ENCODE measurements around the gene ANAPC5. TPM values are rescaled to one million over a fixed set of nuclear protein-coding genes. Genes with fewer than 3 reads are reported as not detected.

Gene ANAPC5
- total RNA-seq, 1 donor: 118 TPM

DNA sequence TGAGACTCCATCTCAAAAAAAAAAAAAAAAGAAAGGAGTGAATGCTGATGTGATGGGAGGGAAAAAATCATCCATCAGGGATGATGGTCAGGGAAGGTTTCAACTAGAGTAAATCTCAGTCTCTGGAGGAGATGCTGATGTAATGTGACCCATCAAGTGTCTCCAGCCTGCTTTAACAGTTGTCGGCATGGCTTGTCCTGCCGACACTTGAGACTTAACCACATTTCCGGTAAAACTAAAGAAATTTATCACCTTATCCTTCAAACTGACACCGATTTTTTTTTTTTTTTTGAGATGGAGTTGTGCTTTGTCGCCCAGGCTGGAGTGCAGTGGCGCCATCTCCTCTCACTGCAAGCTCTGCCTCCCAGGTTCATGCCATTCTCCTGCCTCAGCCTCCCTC is 21.5 kb upstream of the ANAPC5 start:
- DNase-seq (ENCODE audit: low read depth in 2 of 3, low spot score in 2 of 3): peak in 1 of 3 donors; percentile 14

DNA sequence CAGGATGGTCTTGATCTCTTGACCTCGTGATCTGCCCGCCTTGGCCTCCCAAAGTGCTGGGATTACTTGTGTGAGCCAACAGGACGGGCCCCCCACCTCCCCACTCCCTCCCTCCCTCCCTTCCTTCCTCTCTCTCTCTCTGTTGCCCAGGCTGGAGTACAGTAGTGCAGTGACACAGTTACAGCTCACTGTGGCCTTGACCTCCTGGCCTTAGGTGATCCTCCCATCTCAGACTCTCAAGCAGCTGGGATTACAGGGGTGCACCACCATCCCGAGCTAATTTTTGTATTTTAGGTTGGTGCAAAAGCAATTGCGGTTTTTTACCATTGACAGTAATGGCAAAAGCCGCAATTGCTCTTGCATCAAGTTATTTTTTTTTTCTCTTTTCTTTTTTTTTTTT is 19.2 kb upstream of the ANAPC5 start:
- DNase-seq (ENCODE audit: low read depth in 2 of 3, low spot score in 2 of 3): no peak

DNA sequence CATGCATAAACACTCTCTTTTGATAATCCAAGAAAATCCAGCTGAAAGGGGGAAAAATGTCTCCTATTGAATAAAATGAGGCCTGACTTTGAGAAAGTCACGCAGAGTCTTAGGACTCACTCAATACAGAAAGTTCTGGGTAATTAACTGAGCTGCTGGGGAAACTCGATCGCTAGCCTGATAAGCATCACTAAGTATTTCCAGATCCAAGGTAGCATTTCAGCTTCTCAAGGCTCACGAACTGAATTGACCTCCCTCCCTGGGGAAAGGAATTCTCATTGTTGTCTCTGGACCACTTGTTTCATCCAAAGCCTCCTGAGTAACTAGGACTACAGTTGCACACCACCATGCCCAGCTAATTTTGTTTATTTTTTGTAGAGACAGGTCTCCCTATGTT is 13.8 kb upstream of the ANAPC5 start:
- DNase-seq (ENCODE audit: low read depth in 2 of 3, low spot score in 2 of 3): no peak

DNA sequence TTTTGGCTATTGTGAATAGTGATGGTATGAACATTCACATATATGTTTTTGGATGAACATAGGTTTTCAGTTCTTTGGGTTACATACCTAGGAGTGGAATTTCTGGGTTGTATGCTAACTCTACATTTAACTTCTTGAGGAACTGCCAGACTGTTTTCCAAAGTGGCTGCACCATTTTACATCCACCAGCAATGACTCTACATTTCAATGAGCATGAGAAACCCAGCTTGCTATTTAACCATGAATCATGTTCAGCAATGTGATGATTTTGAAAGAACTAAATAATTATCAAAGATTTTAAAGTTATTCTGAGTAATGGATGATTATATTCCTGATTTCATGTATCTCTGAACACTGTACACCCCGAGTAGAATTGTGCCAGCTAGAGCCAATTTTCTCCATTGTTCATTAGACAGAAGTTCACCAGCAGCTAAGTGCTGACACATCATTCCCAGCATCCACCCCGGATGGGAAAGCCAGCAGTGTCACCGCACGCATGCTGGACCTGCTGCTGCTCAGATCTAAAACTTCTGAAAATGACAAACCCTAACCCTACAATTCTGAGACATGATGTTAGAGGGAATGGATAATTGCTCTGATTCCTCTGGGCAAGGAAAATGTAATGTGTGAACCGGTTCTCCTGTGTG is 13.3 kb upstream of the ANAPC5 start:
- DNase-seq (ENCODE audit: low read depth in 2 of 3, low spot score in 2 of 3): no peak

DNA sequence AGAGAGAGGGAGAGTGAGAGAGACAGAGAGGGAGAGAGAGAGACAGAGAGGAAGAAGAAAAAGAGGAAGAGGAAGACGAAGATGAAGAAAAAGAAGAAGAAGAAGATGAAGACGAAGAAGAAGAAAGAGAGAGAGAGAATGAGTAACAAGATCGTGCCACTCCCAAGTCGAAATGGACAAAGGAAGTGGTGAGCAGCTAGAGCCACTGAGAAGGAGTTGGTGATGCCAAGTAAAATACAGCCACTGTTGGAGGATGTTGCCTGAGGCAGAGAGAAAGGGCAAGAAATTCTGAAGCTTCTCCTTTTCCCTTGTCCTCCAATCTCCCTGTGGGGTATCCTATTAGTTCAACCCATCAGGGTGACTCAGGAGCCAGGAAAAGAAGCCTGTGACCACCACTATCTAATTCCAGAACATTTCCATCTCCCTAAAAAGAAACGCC is 12.5 kb upstream of the ANAPC5 start:
- no peak for DNase-seq (ENCODE audit: low read depth in 2 of 3, low spot score in 2 of 3)

DNA sequence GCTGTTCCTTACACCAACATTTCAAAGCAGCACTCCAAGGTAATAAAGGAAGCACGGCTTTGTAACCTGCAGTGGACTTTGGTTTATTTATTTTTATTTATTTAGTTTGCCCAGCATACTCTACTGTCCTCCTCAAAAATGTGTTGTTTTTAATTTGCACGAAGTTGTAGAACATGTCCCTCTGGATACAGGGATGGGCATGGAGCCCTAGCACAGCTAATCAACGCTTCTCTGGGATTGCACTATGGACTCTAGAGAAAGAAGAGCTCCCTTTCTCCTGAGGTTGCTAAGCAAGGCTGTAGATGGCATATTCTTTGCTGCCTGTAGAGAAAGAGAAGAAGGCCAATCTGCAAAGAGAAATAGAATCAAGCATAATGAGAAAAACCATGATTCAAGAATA is 5.9 kb upstream of the ANAPC5 start:
- DNase-seq (ENCODE audit: low read depth in 2 of 3, low spot score in 2 of 3): no peak

DNA sequence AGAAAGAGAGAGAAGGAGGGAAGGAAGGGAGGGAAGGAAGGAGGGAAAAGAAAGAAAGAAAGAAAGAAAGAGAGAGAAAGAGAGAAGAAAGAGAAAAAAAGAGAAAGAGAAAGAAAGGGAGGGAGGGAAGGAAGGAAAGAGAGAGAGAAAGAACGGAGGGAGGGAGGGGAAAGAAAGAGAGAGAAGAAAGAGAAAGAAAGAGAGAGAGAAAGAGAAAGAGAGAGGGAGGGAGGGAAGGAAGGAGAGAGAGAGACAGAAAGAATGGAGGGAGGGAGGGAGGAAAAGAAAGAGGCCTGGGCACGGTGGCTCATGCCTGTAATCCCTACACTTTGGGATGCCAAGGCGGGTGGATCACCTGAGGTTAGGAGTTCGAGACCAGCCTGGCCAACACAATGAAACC is 5.1 kb upstream of the ANAPC5 start:
- DNase-seq (ENCODE audit: low read depth in 2 of 3, low spot score in 2 of 3): no peak

DNA sequence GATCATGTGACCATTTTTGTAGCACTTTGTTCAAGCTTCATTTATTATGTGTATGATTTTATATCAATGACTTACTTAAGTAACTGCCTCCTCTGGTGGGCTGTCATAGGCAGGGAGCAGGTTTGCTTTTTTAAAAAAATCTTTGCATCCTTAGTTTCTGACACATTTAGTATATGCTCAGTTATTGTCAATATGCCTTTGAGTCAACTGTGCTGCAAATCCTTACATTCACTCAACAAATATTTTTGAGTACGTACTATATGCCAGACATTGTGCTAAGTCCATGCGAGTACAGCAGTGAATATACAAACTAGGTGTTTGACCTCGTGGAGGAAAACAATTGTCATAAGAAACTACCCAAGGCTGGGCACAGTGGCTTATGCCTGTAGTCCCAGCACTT is 4.4 kb upstream of the ANAPC5 start:
- DNase-seq (ENCODE audit: low read depth in 2 of 3, low spot score in 2 of 3): no peak

DNA sequence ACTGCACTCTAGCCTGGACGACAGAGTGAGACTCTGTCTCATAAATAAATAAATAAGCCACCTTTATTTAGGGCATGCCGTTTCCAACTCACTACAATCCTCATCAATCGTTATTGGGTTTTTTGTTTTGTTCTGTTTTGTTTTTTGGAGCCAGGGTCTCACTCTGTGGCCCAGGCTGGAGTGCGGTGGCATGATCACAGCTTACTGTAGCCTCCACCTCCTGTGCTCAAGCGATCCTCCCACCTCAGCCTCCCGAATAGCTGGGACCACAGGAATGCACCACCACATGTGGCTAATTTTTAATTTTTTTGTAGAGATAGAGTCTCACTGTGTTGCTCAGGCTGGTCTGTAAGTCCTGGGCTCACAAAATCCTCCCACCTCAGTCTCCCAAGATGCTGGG is 3.6 kb upstream of the ANAPC5 start:
- DNase-seq (ENCODE audit: low read depth in 2 of 3, low spot score in 2 of 3): no peak

DNA sequence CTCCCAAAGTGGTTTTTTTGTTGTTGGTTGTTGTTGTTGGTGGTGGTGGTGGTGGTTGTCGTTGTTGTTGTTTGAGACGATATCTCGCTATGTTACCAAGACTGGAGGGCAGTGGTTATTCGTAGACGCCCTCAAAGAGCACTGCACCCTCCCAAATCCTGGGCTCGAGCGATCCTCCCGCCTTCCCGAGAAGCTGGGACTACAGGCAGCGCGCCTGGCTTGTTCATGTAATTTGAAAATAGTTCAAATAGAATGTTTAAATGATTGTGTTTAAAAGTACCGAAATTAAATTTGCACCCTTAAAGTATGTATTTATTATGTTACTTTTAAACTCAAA is 439 bp upstream of the ANAPC5 start:
- no peak for DNase-seq (ENCODE audit: low read depth in 2 of 3, low spot score in 2 of 3)

DNA sequence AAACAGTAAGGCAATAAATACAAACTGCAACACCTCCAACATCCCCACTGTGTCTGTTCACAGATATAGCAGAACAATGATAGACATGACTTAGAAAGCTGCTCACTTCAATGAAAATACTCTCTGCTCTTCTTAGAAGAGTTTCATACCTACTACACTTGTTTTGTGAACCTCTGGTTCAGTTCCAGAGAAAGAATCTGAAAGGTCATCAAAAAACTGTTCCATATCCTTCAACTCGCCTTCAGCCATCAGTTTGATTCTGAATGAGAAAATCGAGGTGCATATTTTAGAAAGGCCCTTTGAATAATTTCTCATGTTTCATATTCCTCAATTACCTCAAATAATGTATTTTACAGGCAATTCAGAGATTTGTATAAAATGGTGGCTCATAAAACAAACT is 5.5 kb downstream of the ANAPC5 start:
- DNase-seq (ENCODE audit: low read depth in 2 of 3, low spot score in 2 of 3): no peak

DNA sequence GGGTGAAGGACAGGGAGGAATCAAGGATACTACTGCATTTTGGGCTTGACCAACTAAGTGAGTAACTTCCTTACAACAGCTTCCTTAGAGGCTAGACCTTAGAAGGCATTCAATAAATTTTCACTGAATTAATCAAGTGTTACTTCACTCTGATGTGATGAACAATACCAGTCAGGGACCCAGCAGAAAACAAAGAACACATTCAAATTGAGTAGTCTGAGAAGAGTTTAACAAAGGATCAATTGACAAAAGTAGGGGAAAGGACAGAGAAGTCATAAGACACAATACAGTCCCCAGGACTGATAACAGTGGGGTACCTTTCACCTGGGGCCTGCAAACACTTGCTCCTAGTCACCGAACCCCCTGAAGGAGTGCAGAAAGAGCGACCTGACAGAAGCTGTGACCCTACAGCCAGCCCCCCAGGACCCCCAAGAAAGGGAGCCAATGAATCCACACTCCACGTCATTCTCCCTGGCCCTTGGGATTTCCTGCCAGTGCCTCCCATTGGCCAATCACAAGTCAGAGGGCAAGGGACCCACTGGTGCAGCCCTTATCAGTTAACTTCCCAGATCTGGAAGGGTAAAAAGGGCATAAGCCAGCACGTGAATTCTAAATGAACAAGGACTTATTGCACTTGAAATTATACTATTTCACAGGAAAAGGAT is 6.9 kb downstream of the ANAPC5 start:
- no peak for DNase-seq (ENCODE audit: low read depth in 2 of 3, low spot score in 2 of 3)

DNA sequence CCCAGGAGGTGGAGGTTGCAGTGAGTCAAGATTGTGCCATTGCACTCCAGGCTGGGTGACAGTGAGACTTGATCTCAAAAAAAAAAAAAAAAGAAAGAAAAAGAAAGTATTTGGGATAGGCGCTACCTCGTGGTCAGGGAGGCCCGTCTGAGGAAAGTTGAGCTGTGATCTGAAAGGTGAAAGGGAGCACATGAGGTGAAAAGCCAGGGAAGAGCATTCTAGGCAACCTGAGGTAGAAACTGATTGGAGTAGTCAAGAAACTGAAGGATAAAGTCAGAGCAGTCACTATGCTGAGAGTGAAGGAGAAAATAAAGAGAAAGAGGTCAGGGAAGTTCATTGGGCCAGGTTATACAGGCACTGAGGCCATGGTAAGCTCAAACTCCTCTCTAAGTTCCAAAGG is 7.7 kb downstream of the ANAPC5 start:
- DNase-seq (ENCODE audit: low read depth in 2 of 3, low spot score in 2 of 3): no peak

DNA sequence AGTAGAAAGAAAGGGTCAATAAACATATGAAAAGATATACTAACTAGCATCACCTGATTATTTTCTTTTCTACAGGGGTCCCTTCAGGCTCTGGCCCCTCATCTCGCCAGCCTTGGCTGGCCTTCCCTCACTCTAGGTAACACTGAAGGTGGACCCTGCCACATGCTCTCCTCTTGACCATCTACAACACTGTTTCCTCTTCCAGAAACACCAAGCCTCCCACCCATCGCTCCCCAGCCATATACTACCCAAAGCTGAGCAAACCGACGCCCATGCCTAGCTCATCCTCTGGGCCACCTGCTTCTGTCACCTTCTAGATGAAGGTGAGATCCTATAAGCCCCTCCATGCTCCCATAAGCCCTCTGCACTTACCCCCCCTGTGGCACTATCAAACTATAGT is 14.8 kb downstream of the ANAPC5 start:
- no peak for DNase-seq (ENCODE audit: low read depth in 2 of 3, low spot score in 2 of 3)

DNA sequence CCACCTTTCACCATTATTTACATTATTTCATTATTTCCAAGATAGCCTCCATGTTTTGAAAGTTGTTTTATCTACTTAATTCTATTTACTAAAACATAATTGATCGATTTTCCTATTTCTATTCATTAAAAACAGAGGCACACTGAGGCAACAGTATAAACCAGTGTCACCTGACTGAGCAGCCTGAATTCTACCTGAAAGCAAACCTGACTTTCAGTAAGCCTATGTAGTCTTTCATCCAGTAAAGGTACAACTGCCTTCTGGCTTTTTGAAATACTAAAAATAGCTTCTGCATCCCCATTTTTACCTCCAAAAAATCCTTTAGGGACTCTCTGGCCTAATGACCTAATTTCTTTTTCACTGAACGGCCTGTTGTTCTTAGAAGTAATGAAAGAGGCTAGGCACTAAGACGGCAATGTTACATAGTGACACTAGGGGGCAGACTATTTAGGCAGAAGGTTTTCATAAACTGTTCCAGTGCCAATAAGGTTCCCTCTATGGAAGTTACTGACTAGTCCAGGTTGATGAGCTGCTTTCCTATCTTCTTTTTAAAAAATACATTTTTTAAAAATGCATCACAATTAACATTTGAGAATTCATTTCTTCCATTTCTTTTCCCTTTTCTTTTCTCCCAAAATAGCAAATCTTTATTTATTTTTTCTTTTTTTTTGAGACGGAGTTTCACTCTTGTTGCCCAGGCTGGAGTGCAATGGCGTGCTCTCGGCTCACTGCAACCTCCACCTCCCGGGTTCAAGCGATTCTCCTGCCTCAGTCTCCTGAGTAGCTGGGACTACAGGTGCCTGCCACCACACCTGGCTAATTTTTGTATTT is 17.5 kb downstream of the ANAPC5 start:
- DNase-seq (ENCODE audit: low read depth in 2 of 3, low spot score in 2 of 3): peak; percentile 7 to 72 (median 60)

DNA sequence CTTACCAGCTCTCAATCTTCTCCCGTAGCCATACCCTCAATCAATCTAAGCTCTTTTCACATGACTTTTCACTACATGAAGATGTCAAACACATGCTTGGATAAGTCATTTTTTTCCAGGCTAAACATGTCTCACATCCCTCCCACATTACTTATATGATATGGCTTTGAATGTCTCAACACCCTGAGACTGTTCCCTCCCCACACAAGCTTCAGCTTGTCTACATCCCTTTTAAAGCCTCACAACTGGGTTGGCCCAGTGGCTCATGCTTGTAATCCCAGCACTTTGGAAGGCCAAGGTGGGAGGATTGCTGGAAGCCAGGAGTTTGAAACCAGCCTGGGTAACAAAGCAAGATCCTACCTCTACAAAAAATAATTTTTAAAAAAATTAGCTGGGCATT is 18.5 kb downstream of the ANAPC5 start:
- DNase-seq (ENCODE audit: low read depth in 2 of 3, low spot score in 2 of 3): no peak

DNA sequence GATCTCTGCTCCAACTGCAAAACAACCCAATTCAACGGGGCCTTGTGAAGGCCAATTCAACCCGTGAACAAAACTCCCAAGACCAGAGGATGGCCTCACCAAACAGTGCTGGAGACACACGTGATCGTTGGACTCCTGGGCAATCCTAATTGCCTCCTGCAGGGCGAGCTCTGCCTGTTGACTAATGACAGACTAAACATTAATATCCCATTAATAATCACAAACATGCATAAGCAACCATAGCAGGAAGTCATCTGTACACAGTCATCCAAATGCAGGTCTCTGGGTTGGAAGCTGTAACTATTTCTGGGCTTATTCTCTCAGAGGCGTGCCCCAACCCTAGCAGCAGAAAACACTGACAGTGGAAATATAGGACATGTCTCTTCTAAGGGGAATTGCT is 21.0 kb downstream of the ANAPC5 start:
- DNase-seq (ENCODE audit: low read depth in 2 of 3, low spot score in 2 of 3): no peak

DNA sequence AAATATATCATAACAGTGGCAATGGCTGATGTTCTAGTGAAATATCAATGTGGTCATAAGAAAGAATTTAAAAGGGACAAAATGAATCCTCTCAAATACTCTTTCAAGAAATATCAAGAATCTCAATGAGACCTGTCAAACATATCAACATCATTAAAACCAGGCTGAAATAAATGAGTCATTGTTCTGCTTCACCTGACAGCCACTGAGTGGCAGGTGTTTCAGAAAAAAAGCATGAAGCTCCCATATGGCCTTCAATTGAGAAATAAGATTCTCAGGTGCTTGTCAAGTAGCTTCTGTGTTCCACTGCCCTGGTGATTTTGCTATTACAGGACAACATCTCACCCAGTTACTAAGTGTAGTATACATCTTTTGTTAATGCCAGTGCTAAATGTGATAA is 21.5 kb downstream of the ANAPC5 start:
- no peak for DNase-seq (ENCODE audit: low read depth in 2 of 3, low spot score in 2 of 3)

DNA sequence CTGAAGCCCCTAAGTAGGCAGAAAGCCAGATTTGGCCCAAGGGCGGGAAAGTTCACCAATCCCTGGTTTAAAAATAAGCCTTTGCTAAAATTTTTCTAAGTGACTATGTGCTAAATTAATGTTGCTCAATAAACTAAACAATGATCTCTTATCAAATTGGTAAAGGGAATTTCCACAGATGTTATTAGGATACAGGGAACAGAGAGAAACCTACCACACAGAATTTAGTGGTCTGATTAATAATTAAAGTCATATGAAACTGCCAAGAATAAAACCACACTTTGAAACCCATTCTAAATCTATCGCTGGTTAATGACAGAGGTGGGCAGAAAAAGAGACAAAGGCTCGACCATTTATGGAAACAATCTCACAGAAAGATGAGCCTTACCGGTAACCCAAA is 22.0 kb downstream of the ANAPC5 start:
- DNase-seq (ENCODE audit: low read depth in 2 of 3, low spot score in 2 of 3): no peak

DNA sequence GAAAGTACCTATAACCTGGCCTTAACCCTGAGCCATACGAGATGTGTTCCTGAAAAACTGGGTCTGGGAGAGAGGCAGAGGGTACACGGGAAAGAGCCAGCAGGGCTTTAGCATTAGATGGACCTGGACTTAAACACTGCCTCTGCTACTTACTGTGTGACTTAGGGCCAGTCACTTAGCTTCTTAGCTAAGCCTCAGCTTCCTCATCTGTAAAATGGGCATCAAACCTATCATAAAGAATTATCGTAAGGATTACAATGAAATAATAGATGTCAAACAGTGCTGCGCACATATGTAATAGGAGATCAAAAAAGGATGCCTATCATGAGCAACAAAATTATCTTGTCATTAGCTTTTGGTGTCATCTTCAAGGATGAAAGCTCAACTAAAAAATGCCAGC is 23.6 kb downstream of the ANAPC5 start:
- no peak for DNase-seq (ENCODE audit: low read depth in 2 of 3, low spot score in 2 of 3)

DNA sequence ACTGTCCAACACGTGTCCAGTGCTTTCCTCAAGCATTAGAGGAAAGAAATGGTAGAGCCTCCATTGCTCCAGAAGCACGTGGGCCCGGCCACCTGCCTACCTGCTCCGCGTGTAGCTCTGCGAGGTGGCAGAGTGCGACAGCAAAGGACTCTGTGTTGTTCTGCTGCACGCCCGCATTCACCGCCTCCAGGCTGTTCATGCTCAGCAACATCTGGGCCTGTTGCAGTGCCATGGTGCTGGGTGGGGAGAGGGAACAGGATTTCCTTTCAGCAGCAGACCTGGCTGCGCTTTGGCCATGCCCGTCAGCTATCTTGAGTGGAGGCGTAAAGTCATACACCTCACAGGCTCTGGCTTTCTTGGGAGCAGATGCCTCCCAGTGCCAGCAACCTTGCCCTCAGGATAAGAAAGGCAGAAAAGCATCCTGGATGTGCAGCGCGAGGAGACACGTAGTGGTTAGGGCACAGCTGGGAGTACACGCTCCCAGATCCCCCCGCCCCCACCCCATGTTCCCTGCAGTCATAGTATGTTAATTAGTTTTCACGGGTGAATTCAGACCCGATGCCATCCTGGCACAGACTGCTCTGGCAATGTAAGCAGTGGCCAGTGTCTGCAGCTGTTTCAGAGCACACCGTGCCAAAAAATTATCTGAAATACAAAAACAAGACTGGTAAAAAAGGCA is 25.1 kb downstream of the ANAPC5 start:
- DNase-seq (ENCODE audit: low read depth in 2 of 3, low spot score in 2 of 3): peak in 1 of 3 donors; percentile 9
